H1 (cell line): ENCODE data around the gene GLE1. TPM values are rescaled to one million over a fixed set of nuclear protein-coding genes. Genes with fewer than 3 reads are reported as not detected.

ENCODE experiments used
- CTCF ChIA-PET: fragments of 300-600 bp; sonication (Branson Sonifier 250); formaldehyde crosslinking; loops from one replicate; lab custom pipeline; 2021; ENCODE audit not compliant: partially characterized antibody; lab: Charles Lee
- POLR2A ChIA-PET: fragments of 300-600 bp; sonication (Branson Sonifier 250); formaldehyde crosslinking; loops from one replicate; lab custom pipeline; 2021; ENCODE audit warnings: inconsistent platforms; ENCODE audit not compliant: partially characterized antibody; lab: Charles Lee
- DNase-seq, 2 experiments: peaks; one replicate each; pipeline versions ENCODE4 v3.0.0 to v3.0.0-alpha.2; 2010 to 2022; ENCODE audit warnings: low spot score in 2 of 2, low read depth in 1 of 2, mixed read lengths in 1 of 2
- FAIRE-seq: peaks from 2 replicates; lab custom pipeline; 2011; peaks lifted over from hg19 to GRCh38; lab: Jason Lieb, UNC
- H2AFZ ChIP-seq: 2 replicates; pipeline ENCODE4 v1.8.1; 2012; ENCODE audit warnings: low read length, inconsistent platforms
- H2AK5ac ChIP-seq: 2 replicates; pipeline ENCODE4 v1.6.1; 2013; ENCODE audit warnings: low read depth, low read length
- H2BK120ac ChIP-seq: replicated peaks from 2 replicates; pipeline ENCODE3; 2013; ENCODE audit warnings: low read depth, low read length, inconsistent platforms
- H2BK12ac ChIP-seq: 2 replicates; pipeline ENCODE4 v1.6.1; 2013; ENCODE audit warnings: low read depth, low read length
- H2BK15ac ChIP-seq: 2 replicates; pipeline ENCODE4 v1.6.1; 2013; ENCODE audit warnings: low read length
- H2BK20ac ChIP-seq: 2 replicates; pipeline ENCODE4 v1.6.1; 2013; ENCODE audit warnings: low read length
- H2BK5ac ChIP-seq: 2 replicates; pipeline ENCODE4 v1.6.1; 2013; ENCODE audit warnings: low read depth, low read length
- H3K14ac ChIP-seq: 2 replicates; pipeline ENCODE4 v1.6.1; 2013; ENCODE audit warnings: inconsistent platforms; ENCODE audit not compliant: insufficient read length
- H3K18ac ChIP-seq: 2 replicates; pipeline ENCODE4 v1.6.1; 2013; ENCODE audit warnings: low read length; ENCODE audit errors: extremely low read depth
- H3K23ac ChIP-seq: 2 replicates; pipeline ENCODE4 v1.6.1; 2013; ENCODE audit warnings: inconsistent platforms; ENCODE audit not compliant: insufficient read length
- H3K23me2 ChIP-seq: 2 replicates; pipeline ENCODE4 v1.6.1; 2013; ENCODE audit warnings: low read depth, low read length
- H3K27ac ChIP-seq: 2 replicates; pipeline ENCODE4 v1.6.1; 2011; ENCODE audit warnings: low read depth, low read length, inconsistent platforms
- H3K27me3 ChIP-seq, 4 experiments: replicated peaks in 1 of 4; 1 replicate in 1 of 4; 2 replicates in 3 of 4; pipeline versions ENCODE4 v1.6.1 to v1.8.1; 2011 to 2013; ENCODE audit warnings: low read length in 3 of 4, mild to moderate bottlenecking in 3 of 4, inconsistent platforms in 2 of 4, mixed read lengths in 2 of 4, moderate library complexity in 1 of 4; ENCODE audit not compliant: control insufficient read depth in 3 of 4, insufficient read depth in 3 of 4; ENCODE audit errors: extremely low read depth in 1 of 4
- H3K36me3 ChIP-seq, 4 experiments: 2 replicates each; pipeline versions ENCODE4 v1.6.1 to v1.8.1; 2011 to 2013; ENCODE audit warnings: mild to moderate bottlenecking in 4 of 4, low read length in 3 of 4, moderate library complexity in 2 of 4, control low read depth in 1 of 4, inconsistent platforms in 1 of 4; ENCODE audit not compliant: insufficient read depth in 4 of 4, control insufficient read depth in 2 of 4
- H3K4ac ChIP-seq: replicated peaks from 2 replicates; pipeline ENCODE3; 2013; ENCODE audit warnings: low read length, low read depth, mixed read lengths, inconsistent platforms; ENCODE audit not compliant: insufficient read length
- H3K4me1 ChIP-seq, 4 experiments: replicated peaks in 1 of 4; 1 replicate in 1 of 4; 2 replicates in 3 of 4; pipeline versions ENCODE4 v1.6.1 to v1.8.1; 2011 to 2013; ENCODE audit warnings: low read length in 3 of 4, inconsistent platforms in 2 of 4, mixed read lengths in 1 of 4; ENCODE audit not compliant: insufficient read depth in 4 of 4, control insufficient read depth in 3 of 4
- H3K4me2 ChIP-seq, 2 experiments: 2 replicates each; pipeline versions ENCODE4 v1.6.1 to v1.8.1; 2011 to 2013; ENCODE audit warnings: low read depth in 2 of 2, low read length in 2 of 2, control low read depth in 1 of 2, inconsistent platforms in 1 of 2, mild to moderate bottlenecking in 1 of 2; ENCODE audit not compliant: insufficient read depth in 1 of 2
- H3K4me3 ChIP-seq, 4 experiments: fragments of 200-600, 300-600 bp in 1 of 4; sonication (generic), shearing (Covaris generic), sonication (Bioruptor Twin) in 1 of 4; 2 replicates each; pipeline versions ENCODE4 v1.5.1 to v1.8.1; 2011 to 2016; ENCODE audit warnings: low read length in 4 of 4, low read depth in 3 of 4, control low read depth in 2 of 4, inconsistent platforms in 2 of 4, mild to moderate bottlenecking in 2 of 4, mixed read lengths in 1 of 4, moderate library complexity in 1 of 4; ENCODE audit not compliant: insufficient read depth in 2 of 4; ENCODE audit errors: extremely low read depth in 1 of 4
- H3K56ac ChIP-seq: replicated peaks from 2 replicates; pipeline ENCODE3; 2013; ENCODE audit warnings: low read depth, mild to moderate bottlenecking, mixed read lengths, low read length, inconsistent platforms; ENCODE audit not compliant: insufficient read length
- H3K79me1 ChIP-seq: 2 replicates; pipeline ENCODE4 v1.6.1; 2013; ENCODE audit warnings: low read depth, low read length, control low read depth
- H3K79me2 ChIP-seq, 2 experiments: 2 replicates each; pipeline versions ENCODE4 v1.6.1 to v1.8.1; 2012 to 2013; ENCODE audit warnings: low read length in 2 of 2, mild to moderate bottlenecking in 2 of 2, inconsistent platforms in 1 of 2; ENCODE audit not compliant: insufficient read depth in 2 of 2, control insufficient read depth in 1 of 2
- H3K9ac ChIP-seq, 4 experiments: replicated peaks in 1 of 4; 1 replicate in 1 of 4; 2 replicates in 3 of 4; pipeline versions ENCODE4 v1.6.1 to v1.8.1; 2011 to 2013; ENCODE audit warnings: low read depth in 3 of 4, low read length in 3 of 4, control low read depth in 2 of 4, mild to moderate bottlenecking in 2 of 4, moderate library complexity in 2 of 4, inconsistent platforms in 1 of 4; ENCODE audit errors: extremely low read depth in 1 of 4
- H3K9me3 ChIP-seq, 2 experiments: 2 replicates each; pipeline versions ENCODE4 v1.6.1 to v1.8.1; 2012 to 2013; ENCODE audit warnings: mild to moderate bottlenecking in 2 of 2, moderate library complexity in 2 of 2, control low read depth in 1 of 2, inconsistent platforms in 1 of 2, low read depth in 1 of 2, low read length in 1 of 2, mixed read lengths in 1 of 2; ENCODE audit not compliant: insufficient read depth in 2 of 2
- H4K20me1 ChIP-seq, 2 experiments: replicated peaks in 1 of 2; 2 replicates each; pipeline versions ENCODE3 to v1.8.1; 2011 to 2013; ENCODE audit warnings: inconsistent platforms in 2 of 2, low read length in 2 of 2, mild to moderate bottlenecking in 1 of 2; ENCODE audit not compliant: insufficient read depth in 2 of 2, control insufficient read depth in 1 of 2
- H4K5ac ChIP-seq: 2 replicates; pipeline ENCODE4 v1.6.1; 2013; ENCODE audit warnings: low read length, low read depth, mixed read lengths, inconsistent platforms; ENCODE audit not compliant: insufficient read length
- H4K8ac ChIP-seq: 2 replicates; pipeline ENCODE4 v1.8.0; 2013; ENCODE audit warnings: mild to moderate bottlenecking, moderate library complexity, low read length, inconsistent platforms; ENCODE audit not compliant: insufficient read depth; ENCODE audit errors: extremely low read depth
- H4K91ac ChIP-seq: replicated peaks from 2 replicates; pipeline ENCODE3; 2013; ENCODE audit warnings: low read length, mixed read lengths, inconsistent platforms; ENCODE audit not compliant: insufficient read length
- BACH1 ChIP-seq: IDR thresholded peaks from 2 replicates; pipeline ENCODE4 v1.6.1; 2012; ENCODE audit warnings: low read length, improper control_type of control experiment
- KDM4A ChIP-seq: IDR thresholded peaks from one replicate; pipeline ENCODE4 v1.7.1; 2012; ENCODE audit warnings: low read depth, mild to moderate bottlenecking, moderate library complexity, low read length, inconsistent platforms; ENCODE audit not compliant: severe bottlenecking
- NRF1 ChIP-seq: IDR thresholded peaks from 2 replicates; pipeline ENCODE4 v1.6.1; 2011; ENCODE audit warnings: mild to moderate bottlenecking, low read depth, low read length, improper control_type of control experiment
- POU5F1 ChIP-seq: IDR thresholded peaks from 2 replicates; pipeline ENCODE4 v1.6.1; 2011; ENCODE audit warnings: low read depth, mild to moderate bottlenecking, low read length, moderate library complexity
- YY1 ChIP-seq: IDR thresholded peaks from 2 replicates; pipeline ENCODE4 v1.6.1; 2011; ENCODE audit warnings: low read depth, mild to moderate bottlenecking, low read length
- WGBS, 2 experiments: shearing (Covaris generic) in 1 of 2; methylation state at CpG; one replicate each; pipeline versions ENCODE4 v1.1.6 to v1.1.7; 2013 to 2015; ENCODE audit warnings: low lambda C conversion rate in 2 of 2, mixed read lengths in 2 of 2, inconsistent platforms in 1 of 2, low coverage in 1 of 2, missing lambda C conversion rate in 1 of 2; ENCODE audit not compliant: insufficient replicate concordance in 2 of 2, insufficient coverage in 1 of 2, insufficient read length in 1 of 2; ENCODE audit errors: extremely low coverage in 1 of 2, missing lambda C conversion rate in 1 of 2; 5-methylcytosine and 5-hydroxymethylcytosine counted together
- polyA plus RNA-seq, 7 experiments: library from polyadenylated mRNA; depleted of rRNA in 3 of 7; stranded (reverse) in 5 of 7; unstranded in 2 of 7; fragments of >200 nt in 5 of 7; fragments of 200-250 nt in 2 of 7; gene quantifications; 1 replicate in 5 of 7; 2 replicates in 1 of 7; 4 replicates in 1 of 7; pipeline versions ENCODE4 v1.2.1 to v1.2.3, GENCODE V29; 2011 to 2013; ENCODE audit warnings: missing spikeins in 2 of 7, mixed read lengths in 2 of 7
- total RNA-seq: library from RNA; stranded (reverse); fragmentation: NEBNext Ultra II Directional; extraction: Animal tissue kit (Norgen Biotek cat#: 25700); gene quantifications from 2 replicates; pipeline ENCODE4 v1.2.1, GENCODE V29; 2021

GLE1 gene
- total and polyA plus RNA-seq, 2 of the 8 experiments (the other 6 are each of a cell fraction or from before 2014, with no cell fraction given) = 9.6 to 14.9 TPM

DNA sequence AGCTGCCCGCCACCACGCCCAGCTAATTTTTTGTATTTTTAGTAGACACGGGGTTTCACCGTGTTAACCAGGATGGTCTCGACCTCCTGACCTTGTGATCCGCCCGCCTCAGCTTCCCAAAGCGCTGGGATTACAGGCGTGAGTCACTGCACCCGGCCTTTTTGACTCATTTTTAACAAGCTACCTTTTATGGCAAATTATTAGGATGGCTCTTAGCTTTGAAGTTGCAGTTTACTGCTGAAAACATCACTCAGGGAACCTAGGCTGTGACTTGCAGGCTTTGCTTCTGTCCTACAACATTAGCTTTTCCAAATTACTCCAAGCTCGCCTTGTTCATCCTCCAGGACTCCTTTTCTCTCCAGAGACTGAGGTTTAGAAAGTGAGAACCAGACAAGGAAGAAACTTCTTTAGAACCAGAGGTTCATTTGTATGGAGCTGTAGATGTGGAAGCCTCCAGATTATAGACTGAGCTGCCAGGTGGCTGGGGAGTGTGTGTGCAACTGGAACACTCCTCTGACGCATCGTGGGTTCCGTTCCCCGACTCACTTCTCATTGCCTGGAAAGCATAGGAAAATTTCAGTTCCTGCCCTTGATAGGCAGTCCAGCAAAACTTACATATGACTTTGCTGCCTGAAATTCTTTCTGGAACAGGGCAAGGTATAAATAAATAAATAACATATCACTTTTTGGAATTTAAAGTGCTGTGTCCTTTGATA lies 24.1 kb downstream of the GLE1 start:
- peaks cover 2 to 18% (median 10%) of the 10 kb centered on the region in 4 experiments; a peak in 6 of 8 replicates for H3K36me3 ChIP-seq
- no peak overlapping the region for H4K5ac ChIP-seq
- H3K9ac ChIP-seq = no peak overlapping the region
- no peaks in the 10 kb centered on the region for H3K23me2 ChIP-seq
- no peak overlapping the region for H3K4me2 ChIP-seq
- no peak overlapping the region for H4K91ac ChIP-seq
- H3K27ac ChIP-seq = no peak overlapping the region
- no peak overlapping the region for H2BK5ac ChIP-seq
- no peak overlapping the region for H3K23ac ChIP-seq
- CTCF ChIA-PET = interaction anchor here (0.7 to 2.2 kb wide), 5 partner anchors 14 to 90 kb away, joined by 3 to 7 read pairs (median 3); no protein-coding TSS in a partner anchor
- H2AK5ac ChIP-seq = no peak overlapping the region
- FAIRE-seq (no peak), DNase-seq (no peak)
- H3K14ac ChIP-seq = no peak overlapping the region
- no peak overlapping the region for H3K56ac ChIP-seq
- no peak overlapping the region for H3K4ac ChIP-seq
- no peak overlapping the region for H2BK15ac ChIP-seq
- TF ChIP-seq POU5F1 (no peak), KDM4A (no peak), BACH1 (no peak), YY1 (no peak), NRF1 (no peak)
- no peak overlapping the region for H2BK12ac ChIP-seq
- H3K4me1 ChIP-seq = no peaks in the 10 kb centered on the region
- no peak overlapping the region for H2BK20ac ChIP-seq
- POLR2A ChIA-PET = interaction anchor here (0.6 to 1.6 kb wide), 3 partner anchors 37 to 169 kb away, joined by 3 to 4 read pairs (median 3); no protein-coding TSS in a partner anchor
- no peaks in the 10 kb centered on the region for H3K9me3 ChIP-seq
- 93% methylated on average over 15 of the region's 15 CpGs; no CpG with 5 or more reads in 1 of the 2 experiments for WGBS, 2 experiments
- H2BK120ac ChIP-seq = no peak overlapping the region
- no peak overlapping the region for H3K4me3 ChIP-seq
- no peaks in the 10 kb centered on the region for H3K27me3 ChIP-seq
- peaks cover 0 to 2% of the 10 kb centered on the region in 2 experiments for H4K20me1 ChIP-seq
- no peak overlapping the region for H2AFZ ChIP-seq
- no peaks in the 10 kb centered on the region for H3K79me1 ChIP-seq
- no peak overlapping the region for H3K18ac ChIP-seq
- no peak overlapping the region for H4K8ac ChIP-seq
- no peaks in the 10 kb centered on the region for H3K79me2 ChIP-seq
